ENCODE data around the gene GNA12.

DNA sequence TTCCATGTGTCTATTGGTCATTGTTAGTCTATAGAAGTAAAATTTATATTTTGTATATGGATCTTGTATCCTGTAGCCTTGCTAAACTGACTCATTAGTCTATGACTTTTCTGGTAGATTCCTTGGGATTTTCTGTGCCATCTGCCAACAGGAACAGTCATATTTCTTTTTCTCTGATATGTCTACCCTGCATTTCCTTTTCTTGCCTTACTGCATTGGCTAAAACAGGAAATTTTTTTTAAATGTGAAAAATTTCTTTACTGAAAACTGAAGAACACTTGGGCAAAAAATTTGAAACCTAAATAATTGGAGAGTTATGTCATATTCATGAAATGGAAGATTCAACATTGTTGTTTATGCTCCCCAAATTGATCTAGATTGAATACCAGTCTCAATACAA is 88.6 kb downstream of the GNA12 start:
- TF ChIP-seq YY1 (IDR thresholded peaks at IDR 0.05; ENCODE audit: low read depth, low read length) (no peak), CEBPB (IDR thresholded peaks at IDR 0.05; ENCODE audit: borderline replicate concordance in 1 of 2, low read depth in 2 of 2, low read length in 2 of 2) (no peak), POLR2A (IDR thresholded peaks at IDR 0.05; ENCODE audit: low read depth, low read length) (no peak), HDGF (IDR thresholded peaks at IDR 0.05) (no peak), SIN3A (IDR thresholded peaks at IDR 0.05; ENCODE audit: low read depth, low read length) (no peak), RAD21 (IDR thresholded peaks at IDR 0.05; ENCODE audit: insufficient read depth, low read depth, low read length) (no peak), PAX5 (IDR thresholded peaks at IDR 0.05; ENCODE audit: borderline replicate concordance, low read depth, low read length) (no peak), EP300 (IDR thresholded peaks at IDR 0.05; ENCODE audit: borderline replicate concordance in 1 of 2, control insufficient read depth in 1 of 2, low read depth in 2 of 2, low read length in 2 of 2) (no peak)
- TF ChIP-seq, protein P1, sequence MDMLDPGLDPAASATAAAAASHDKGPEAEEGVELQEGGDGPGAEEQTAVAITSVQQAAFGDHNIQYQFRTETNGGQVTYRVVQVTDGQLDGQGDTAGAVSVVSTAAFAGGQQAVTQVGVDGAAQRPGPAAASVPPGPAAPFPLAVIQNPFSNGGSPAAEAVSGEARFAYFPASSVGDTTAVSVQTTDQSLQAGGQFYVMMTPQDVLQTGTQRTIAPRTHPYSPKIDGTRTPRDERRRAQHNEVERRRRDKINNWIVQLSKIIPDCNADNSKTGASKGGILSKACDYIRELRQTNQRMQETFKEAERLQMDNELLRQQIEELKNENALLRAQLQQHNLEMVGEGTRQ (IDR thresholded peaks at IDR 0.05; ENCODE audit: borderline replicate concordance, low read depth, low read length) = no peak
- TF ChIP-seq, protein P2, sequence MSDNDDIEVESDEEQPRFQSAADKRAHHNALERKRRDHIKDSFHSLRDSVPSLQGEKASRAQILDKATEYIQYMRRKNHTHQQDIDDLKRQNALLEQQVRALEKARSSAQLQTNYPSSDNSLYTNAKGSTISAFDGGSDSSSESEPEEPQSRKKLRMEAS (IDR thresholded peaks at IDR 0.05; ENCODE audit: low read depth, low read length) = no peak
